WTC11 (cell line): ENCODE data around the gene HHAT. TPM values are rescaled to one million over a fixed set of nuclear protein-coding genes. Genes with fewer than 3 reads are reported as not detected.

ENCODE experiments used
- ATAC-seq: fragments of 200-7000 bp; cut with Tn5 transposase; 2 replicates; pipeline ENCODE4 v1.10.0; 2021; ENCODE audit warnings: mild to moderate bottlenecking, moderate library complexity
- CTCF ChIA-PET: fragments of 300-600 bp; sonication (Branson Sonifier 250); formaldehyde crosslinking; loops from one replicate; lab custom pipeline; 2021; ENCODE audit warnings: antibody characterized with exemption; lab: Charles Lee
- POLR2A ChIA-PET: fragments of 350-600 bp; sonication (Branson Sonifier 250); formaldehyde crosslinking; loops from one replicate; lab custom pipeline; 2021; ENCODE audit warnings: antibody characterized with exemption; lab: Charles Lee
- DNase-seq: peaks from one replicate; pipeline ENCODE4 v3.0.0; 2021; ENCODE audit warnings: low spot score
- H3K27ac Mint-ChIP-seq: 2 replicates; pipeline ENCODE4 v1.8.0; 2021; ENCODE audit warnings: mixed read lengths
- H3K27me3 Mint-ChIP-seq: 2 replicates; pipeline ENCODE4 v1.8.0; 2021; ENCODE audit warnings: low read depth, mild to moderate bottlenecking, moderate library complexity, mixed read lengths
- H3K36me3 Mint-ChIP-seq: 2 replicates; pipeline ENCODE4 v1.8.0; 2021; ENCODE audit warnings: mixed read lengths
- H3K4me1 Mint-ChIP-seq: 2 replicates; pipeline ENCODE4 v1.8.0; 2022; ENCODE audit warnings: mixed read lengths
- H3K4me3 Mint-ChIP-seq: 2 replicates; pipeline ENCODE4 v1.8.0; 2021; ENCODE audit warnings: mild to moderate bottlenecking, moderate library complexity, mixed read lengths
- H3K9me3 Mint-ChIP-seq: 2 replicates; pipeline ENCODE4 v1.8.0; 2021; ENCODE audit warnings: mixed read lengths
- CDX4 ChIP-seq: fragments of 250-450 bp; sonication (Bioruptor Pico); IDR thresholded peaks from 2 replicates; pipeline ENCODE4 v1.9.0; 2021; ENCODE audit warnings: moderate library complexity, mild to moderate bottlenecking, inconsistent platforms, borderline replicate concordance
- CREB1 ChIP-seq: sonication (generic); formaldehyde crosslinking; IDR thresholded peaks from 2 replicates; pipeline ENCODE4 v1.8.0; 2023; ENCODE audit warnings: mild to moderate bottlenecking, missing genetic modification reagents
- E2F4 ChIP-seq: sonication (generic); formaldehyde crosslinking; IDR thresholded peaks from 2 replicates; pipeline ENCODE4 v1.8.1; 2022; ENCODE audit warnings: low read depth, mild to moderate bottlenecking, moderate library complexity, missing genetic modification reagents, borderline replicate concordance
- E2F5 ChIP-seq: sonication (generic); formaldehyde crosslinking; IDR thresholded peaks from 2 replicates; pipeline ENCODE4 v1.8.1; 2022; ENCODE audit warnings: mild to moderate bottlenecking, moderate library complexity, missing genetic modification reagents
- FOXP4 ChIP-seq: sonication (generic); formaldehyde crosslinking; IDR thresholded peaks from 2 replicates; pipeline ENCODE4 v1.8.0; 2022; ENCODE audit warnings: mild to moderate bottlenecking, missing genetic modification reagents
- GRHL2 ChIP-seq: fragments of 250-450 bp; sonication (Bioruptor Pico); IDR thresholded peaks from 2 replicates; pipeline ENCODE4 v1.8.0; 2022; ENCODE audit warnings: mild to moderate bottlenecking, moderate library complexity; ENCODE audit not compliant: insufficient replicate concordance, severe bottlenecking
- HMGXB4 ChIP-seq: sonication (generic); formaldehyde crosslinking; IDR thresholded peaks from 2 replicates; pipeline ENCODE4 v1.8.1; 2023; ENCODE audit warnings: mild to moderate bottlenecking, moderate library complexity, missing genetic modification reagents
- JUN ChIP-seq: sonication (generic); formaldehyde crosslinking; IDR thresholded peaks from 2 replicates; pipeline ENCODE4 v1.8.0; 2023; ENCODE audit warnings: mild to moderate bottlenecking, missing genetic modification reagents
- MLX ChIP-seq: sonication (generic); formaldehyde crosslinking; IDR thresholded peaks from 2 replicates; pipeline ENCODE4 v1.8.1; 2023; ENCODE audit warnings: mild to moderate bottlenecking, missing genetic modification reagents, moderate library complexity
- MXD4 ChIP-seq: fragments of 250-450 bp; sonication (Bioruptor Pico); IDR thresholded peaks from 2 replicates; pipeline ENCODE4 v1.8.0; 2021; ENCODE audit warnings: mild to moderate bottlenecking, moderate library complexity, borderline replicate concordance
- MYBL2 ChIP-seq: sonication (generic); formaldehyde crosslinking; IDR thresholded peaks from 2 replicates; pipeline ENCODE4 v1.8.1; 2023; ENCODE audit warnings: mild to moderate bottlenecking, moderate library complexity, missing genetic modification reagents
- RELA ChIP-seq: sonication (generic); formaldehyde crosslinking; IDR thresholded peaks from 2 replicates; pipeline ENCODE4 v1.8.1; 2022; ENCODE audit warnings: missing genetic modification reagents, mild to moderate bottlenecking, borderline replicate concordance
- RORB ChIP-seq: fragments of 250-450 bp; sonication (Bioruptor Pico); IDR thresholded peaks from 2 replicates; pipeline ENCODE4 v1.9.0; 2021; ENCODE audit warnings: mild to moderate bottlenecking
- SMAD3 ChIP-seq: sonication (generic); formaldehyde crosslinking; IDR thresholded peaks from 2 replicates; pipeline ENCODE4 v1.8.0; 2022; ENCODE audit warnings: missing genetic modification reagents, mild to moderate bottlenecking, borderline replicate concordance
- SOX15 ChIP-seq: fragments of 250-450 bp; sonication (Bioruptor Pico); IDR thresholded peaks from 2 replicates; pipeline ENCODE4 v1.9.0; 2021; ENCODE audit warnings: mild to moderate bottlenecking
- SP1 ChIP-seq: sonication (generic); formaldehyde crosslinking; conservative IDR thresholded peaks from 2 replicates; pipeline ENCODE4 v1.8.1; 2022; ENCODE audit warnings: missing genetic modification reagents
- TP53 ChIP-seq: sonication (generic); formaldehyde crosslinking; IDR thresholded peaks from 2 replicates; pipeline ENCODE4 v1.8.1; 2023; ENCODE audit warnings: mild to moderate bottlenecking, missing genetic modification reagents
- ZBTB43 ChIP-seq: sonication (generic); formaldehyde crosslinking; IDR thresholded peaks from 2 replicates; pipeline ENCODE4 v1.8.1; 2023; ENCODE audit warnings: mild to moderate bottlenecking, missing genetic modification reagents
- ZNF121 ChIP-seq: sonication (generic); formaldehyde crosslinking; IDR thresholded peaks from 2 replicates; pipeline ENCODE4 v1.8.0; 2023; ENCODE audit warnings: missing genetic modification reagents
- ZNF219 ChIP-seq: sonication (generic); formaldehyde crosslinking; IDR thresholded peaks from 2 replicates; pipeline ENCODE4 v1.8.0; 2023; ENCODE audit warnings: missing genetic modification reagents, mild to moderate bottlenecking, borderline replicate concordance
- ZNF396 ChIP-seq: fragments of 250-450 bp; sonication (Bioruptor Pico); IDR thresholded peaks from 2 replicates; pipeline ENCODE4 v1.8.0; 2021; ENCODE audit warnings: mild to moderate bottlenecking, moderate library complexity, borderline replicate concordance
- total RNA-seq: library from RNA; stranded (reverse); gene quantifications from 3 replicates; pipeline ENCODE4 v1.2.3, GENCODE V29; 2021

The HHAT gene
- total RNA-seq, 1 experiment from 2014 or later = 0.39 TPM

- no peak for TF ChIP-seq GRHL2
- no peak for TF ChIP-seq ZBTB43
- TF ChIP-seq E2F5 (CRISPR knock-in tag) = no peak
- TF ChIP-seq JUN (CRISPR knock-in tag) = no peak
- TF ChIP-seq CREB1 (CRISPR knock-in tag) = no peak
- TF ChIP-seq CDX4 (CRISPR knock-in tag) = no peak
- no peak for TF ChIP-seq RELA (CRISPR knock-in tag)
- TF ChIP-seq E2F4 (CRISPR knock-in tag) = no peak
- TF ChIP-seq HMGXB4 (CRISPR knock-in tag) = no peak
- TF ChIP-seq RORB (CRISPR knock-in tag) = no peak
- Mint-ChIP-seq H3K4me1 (peaks cover 17% of the 10 kb centered on the region), H3K27me3 (no peaks in the 10 kb centered on the region), H3K4me3 (no peak overlapping the region), H3K27ac (no peak overlapping the region), H3K9me3 (no peaks in the 10 kb centered on the region), H3K36me3 (no peaks in the 10 kb centered on the region)
- DNase-seq = no peak
- ChIA-PET POLR2A (interaction anchor here (1.0 kb wide), 1 partner anchor 309 kb away, joined by 3 read pairs; no protein-coding TSS in a partner anchor), CTCF (interaction anchor here (1.0 kb wide), 1 partner anchor 21 kb away, joined by 5 read pairs; no protein-coding TSS in a partner anchor)
- no peak for ATAC-seq
These were observed 53.2 kb downstream of the HHAT start for GRCh38 chr1:210381934-210382333.

GRCh38 chr1:210384625-210385024 is 55.9 kb downstream of the HHAT start:
- Mint-ChIP-seq H3K27ac (no peak overlapping the region), H3K4me3 (no peak overlapping the region), H3K27me3 (no peaks in the 10 kb centered on the region), H3K36me3 (peaks cover 5% of the 10 kb centered on the region; the same call in 1 of the 2 replicates), H3K9me3 (peaks cover 5% of the 10 kb centered on the region), H3K4me1 (peaks cover 19% of the 10 kb centered on the region)
- DNase-seq (no peak), ATAC-seq (no peak)
- POLR2A ChIA-PET = interaction anchor here (1.0 kb wide), 1 partner anchor 11 kb away, joined by 3 read pairs; no protein-coding TSS in a partner anchor
- CTCF ChIA-PET = interaction anchor here (0.6 to 2.0 kb wide), 2 partner anchors 10 to 359 kb away, joined by 3 to 10 read pairs; no protein-coding TSS in a partner anchor
- TF ChIP-seq MXD4 (CRISPR knock-in tag) (no peak), ZNF121 (CRISPR knock-in tag) (no peak), SMAD3 (CRISPR knock-in tag) (no peak), MLX (CRISPR knock-in tag) (no peak), ZNF219 (no peak), SP1 (CRISPR knock-in tag) (no peak), ZNF396 (CRISPR knock-in tag) (no peak), MYBL2 (no peak), FOXP4 (CRISPR knock-in tag) (no peak), CDX4 (CRISPR knock-in tag) (no peak), SOX15 (CRISPR knock-in tag) (no peak), TP53 (CRISPR knock-in tag) (no peak)
